ENCODE data around the gene LRRC59. TPM values are rescaled to one million over a fixed set of nuclear protein-coding genes. Genes with fewer than 3 reads are reported as not detected.
"Not testable (repeated sequence)": the region's sequence is repeated elsewhere in the genome, so short reads cannot be mapped to it uniquely, and the experiment has no call there.

The LRRC59 gene
- total and polyA plus RNA-seq, 4 experiments from 2014 or later, result 17.8 to 30.7 (median 27.1) TPM

DNA sequence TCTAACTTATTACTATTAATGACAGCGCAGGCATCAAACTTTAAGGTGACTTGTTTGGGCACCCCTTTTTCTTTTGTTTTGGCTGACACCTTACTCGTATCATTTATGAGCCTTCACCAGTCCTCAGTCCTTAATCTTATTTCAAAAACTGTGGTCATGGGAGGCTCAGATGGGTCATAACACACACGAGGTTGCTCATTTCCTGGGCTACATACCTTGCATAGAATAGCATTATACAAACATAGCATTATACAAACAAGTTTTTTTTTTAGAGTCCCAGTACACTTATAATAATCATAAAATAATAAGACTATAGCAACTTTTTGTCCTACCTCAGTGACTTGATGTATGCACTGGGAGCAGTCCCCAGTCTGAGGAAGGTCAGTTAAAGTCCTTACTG is 17.5 kb upstream of the LRRC59 start:
- Mint-ChIP-seq H3K4me1 (peaks cover 0 to 4% (median under 1%) of the 10 kb centered on the region in 4 donors), H3K27ac (no peak overlapping the region), H3K9me3 (peaks cover 0 to 6% (median 3%) of the 10 kb centered on the region in 8 donors), H3K36me3 (no peaks in the 10 kb centered on the region), H3K27me3 (peaks cover 0 to 6% of the 10 kb centered on the region in 2 donors), H3K4me3 (no peak overlapping the region)
- no peaks in the 10 kb centered on the region for H3K36me3 ChIP-seq (ENCODE audit: insufficient read depth, low read length)
- no peak overlapping the region for H3K4me3 ChIP-seq (ENCODE audit: low read length in 2 of 2)
- no peaks in the 10 kb centered on the region for H3K27me3 ChIP-seq (ENCODE audit: insufficient read depth, low read length)
- no peaks in the 10 kb centered on the region for H3K4me1 ChIP-seq (ENCODE audit: insufficient read depth, low read length)
- intact Hi-C loops (cut with micrococcal nuclease), result no loop called here
- ChIA-PET CTCF (ENCODE audit: partially characterized antibody) (interaction anchor here (1.8 kb wide), 1 partner anchor 17 kb away, joined by 7 read pairs; the partner anchor contains the start of gene LRRC59), POLR2A (ENCODE audit: partially characterized antibody) (no interaction called here)
- no peak overlapping the region for H3K27ac ChIP-seq (ENCODE audit: low read depth, low read length)
- no peak for DNase-seq
- no peaks in the 10 kb centered on the region for H3K9me3 ChIP-seq (ENCODE audit: control insufficient read depth in 1 of 2, low read length in 2 of 2)

DNA sequence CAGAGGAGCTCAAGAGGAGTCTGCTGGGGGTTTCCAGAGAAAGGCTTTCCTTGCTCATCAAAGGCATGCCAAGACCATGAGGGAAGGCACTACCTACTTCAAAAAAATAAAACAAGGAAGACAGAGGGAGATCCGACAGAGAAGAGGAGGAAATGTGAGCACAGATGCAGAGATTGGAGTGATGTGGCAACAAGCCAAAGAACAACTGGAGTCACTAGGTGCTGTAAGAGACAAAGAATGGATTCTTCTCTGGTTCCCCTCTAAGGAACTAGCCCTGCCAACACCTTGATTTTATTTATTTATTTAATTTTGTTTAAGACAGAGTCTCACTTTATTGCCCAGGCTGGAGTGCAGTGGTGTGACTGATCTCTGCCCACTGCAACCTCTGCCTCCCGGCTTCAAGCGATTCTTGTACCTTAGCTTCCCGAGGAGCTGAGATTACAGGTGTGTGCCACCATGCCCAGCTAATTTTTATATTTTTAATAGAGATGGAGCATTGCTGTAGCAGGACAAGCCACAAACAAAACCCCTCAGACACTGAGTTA is 14.9 kb upstream of the LRRC59 start:
- ChIA-PET CTCF (ENCODE audit: partially characterized antibody) (no interaction called here), POLR2A (ENCODE audit: partially characterized antibody) (no interaction called here)
- Mint-ChIP-seq H3K36me3 (no peaks in the 10 kb centered on the region), H3K27ac (peak overlapping the region in 1 of 7 donors; percentile 85), H3K9me3 (peaks cover 0 to 4% (median 0%) of the 10 kb centered on the region in 8 donors), H3K4me1 (no peaks in the 10 kb centered on the region), H3K27me3 (peaks cover 0 to 6% of the 10 kb centered on the region in 2 donors), H3K4me3 (no peak overlapping the region)
- intact Hi-C loops (cut with micrococcal nuclease), result no loop called here
- Histone ChIP-seq H3K9me3 (ENCODE audit: control insufficient read depth in 1 of 2, low read length in 2 of 2) (no peaks in the 10 kb centered on the region), H3K36me3 (ENCODE audit: insufficient read depth, low read length) (no peaks in the 10 kb centered on the region), H3K4me1 (ENCODE audit: insufficient read depth, low read length) (no peaks in the 10 kb centered on the region), H3K27ac (ENCODE audit: low read depth, low read length) (no peak overlapping the region), H3K27me3 (ENCODE audit: insufficient read depth, low read length) (no peaks in the 10 kb centered on the region), H3K4me3 (ENCODE audit: low read length in 2 of 2) (no peak overlapping the region)
- no peak for DNase-seq

DNA sequence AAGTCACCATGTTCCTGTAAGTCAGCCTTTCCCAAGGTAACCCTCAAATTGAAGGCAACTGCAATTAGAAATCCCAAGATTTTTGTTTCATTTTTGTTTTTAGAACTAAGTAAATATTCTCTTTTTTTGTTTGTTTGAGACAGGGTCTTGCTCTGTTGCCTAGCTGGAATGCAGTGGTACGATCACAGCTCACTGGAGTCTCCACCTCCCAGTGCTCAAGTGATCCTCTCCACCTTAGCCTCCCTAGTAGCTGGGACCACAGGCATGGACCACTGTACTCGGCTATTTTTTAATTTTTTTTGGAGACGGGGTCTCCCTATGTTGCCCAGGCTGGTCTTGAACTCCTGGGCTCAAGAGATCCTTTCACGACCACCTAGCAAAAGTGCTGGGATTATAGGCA is 10.6 kb upstream of the LRRC59 start:
- Histone ChIP-seq H3K4me1 (ENCODE audit: insufficient read depth, low read length) (no peaks in the 10 kb centered on the region), H3K9me3 (ENCODE audit: control insufficient read depth in 1 of 2, low read length in 2 of 2) (no peaks in the 10 kb centered on the region), H3K36me3 (ENCODE audit: insufficient read depth, low read length) (no peaks in the 10 kb centered on the region), H3K4me3 (ENCODE audit: low read length in 2 of 2) (no peak overlapping the region), H3K27ac (ENCODE audit: low read depth, low read length) (no peak overlapping the region), H3K27me3 (ENCODE audit: insufficient read depth, low read length) (no peaks in the 10 kb centered on the region)
- peaks cover 0 to 3% of the 10 kb centered on the region in 2 donors for H3K36me3 Mint-ChIP-seq
- intact Hi-C loops (cut with micrococcal nuclease), result no loop called here
- CTCF ChIA-PET (ENCODE audit: partially characterized antibody), result interaction anchor here (4.5 kb wide), 1 partner anchor 10 kb away, joined by 25 read pairs; the partner anchor contains the start of gene LRRC59
- H3K27me3 Mint-ChIP-seq, result peaks cover 13 to 14% of the 10 kb centered on the region in 2 donors
- POLR2A ChIA-PET (ENCODE audit: partially characterized antibody), result no interaction called here
- H3K4me3 Mint-ChIP-seq, result no peak overlapping the region
- no peak for DNase-seq
- peaks cover 0 to 4% (median 0%) of the 10 kb centered on the region in 8 donors for H3K9me3 Mint-ChIP-seq
- H3K27ac Mint-ChIP-seq, result no peak overlapping the region
- H3K4me1 Mint-ChIP-seq, result no peaks in the 10 kb centered on the region

DNA sequence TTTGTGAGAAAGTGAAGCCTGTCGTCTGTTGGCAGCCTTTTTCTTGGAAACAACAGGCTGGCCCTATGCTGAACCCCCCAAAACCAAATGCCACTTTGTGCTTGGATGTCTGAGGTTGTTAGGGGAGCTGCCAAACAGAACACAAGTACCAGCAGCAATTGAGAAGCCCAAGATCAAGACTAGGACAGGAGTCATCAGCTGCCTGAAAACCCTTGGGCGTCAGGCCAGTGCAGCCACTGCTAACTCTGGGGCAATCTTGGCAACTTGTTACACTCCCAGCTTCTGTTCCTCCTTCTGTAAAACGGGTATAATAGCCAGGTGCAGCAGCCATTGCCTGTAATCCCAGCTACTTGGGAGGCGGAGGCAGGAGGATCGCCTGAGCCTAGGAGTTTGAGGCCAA is 9.3 kb upstream of the LRRC59 start:
- Mint-ChIP-seq H3K9me3 (no peaks in the 10 kb centered on the region), H3K4me1 (no peaks in the 10 kb centered on the region), H3K4me3 (no peak overlapping the region), H3K27me3 (peaks cover 9 to 15% of the 10 kb centered on the region in 2 donors), H3K36me3 (peaks cover 0 to 3% of the 10 kb centered on the region in 2 donors), H3K27ac (no peak overlapping the region)
- ChIA-PET POLR2A (ENCODE audit: partially characterized antibody) (interaction anchor here (1.5 kb wide), 1 partner anchor 9 kb away, joined by 4 read pairs; the partner anchor contains the start of gene LRRC59), CTCF (ENCODE audit: partially characterized antibody) (interaction anchor here (4.5 kb wide), 1 partner anchor 9 kb away, joined by 25 read pairs; the partner anchor contains the start of gene LRRC59)
- H3K27ac ChIP-seq (ENCODE audit: low read depth, low read length), result no peak overlapping the region
- H3K4me3 ChIP-seq (ENCODE audit: low read length in 2 of 2), result no peak overlapping the region
- H3K36me3 ChIP-seq (ENCODE audit: insufficient read depth, low read length), result no peaks in the 10 kb centered on the region
- H3K9me3 ChIP-seq (ENCODE audit: control insufficient read depth in 1 of 2, low read length in 2 of 2), result no peaks in the 10 kb centered on the region
- H3K27me3 ChIP-seq (ENCODE audit: insufficient read depth, low read length), result no peaks in the 10 kb centered on the region
- intact Hi-C loops (cut with micrococcal nuclease), result no loop called here
- H3K4me1 ChIP-seq (ENCODE audit: insufficient read depth, low read length), result no peaks in the 10 kb centered on the region
- no peak for DNase-seq

DNA sequence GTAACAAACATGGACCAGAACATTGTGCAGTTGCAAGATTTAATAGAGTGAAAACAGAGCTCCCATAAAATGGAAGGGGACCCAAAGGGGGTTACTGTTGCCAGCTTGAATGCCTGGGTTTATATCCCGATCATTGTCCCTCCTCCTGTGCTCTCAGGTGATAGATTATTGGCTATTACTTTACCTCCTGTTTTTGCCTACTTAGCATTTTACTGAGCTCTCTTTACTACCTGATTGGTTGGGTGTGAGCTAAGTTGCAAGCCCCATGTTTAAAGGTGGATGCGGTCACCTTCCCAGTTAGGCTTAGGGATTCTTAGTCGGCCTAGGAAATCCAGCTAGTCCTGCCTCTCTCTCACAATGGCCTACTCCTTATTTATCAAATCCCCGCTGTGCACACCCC is 8.0 kb upstream of the LRRC59 start:
- H3K36me3 ChIP-seq (ENCODE audit: insufficient read depth, low read length); intact Hi-C loops (cut with micrococcal nuclease); H3K27ac ChIP-seq (ENCODE audit: low read depth, low read length); H3K4me1 Mint-ChIP-seq; H3K4me1 ChIP-seq (ENCODE audit: insufficient read depth, low read length); H3K9me3 ChIP-seq (ENCODE audit: control insufficient read depth in 1 of 2, low read length in 2 of 2); H3K9me3 Mint-ChIP-seq; H3K27me3 ChIP-seq (ENCODE audit: insufficient read depth, low read length); DNase-seq; H3K27ac Mint-ChIP-seq; H3K36me3 Mint-ChIP-seq; H3K4me3 Mint-ChIP-seq; H3K4me3 ChIP-seq (ENCODE audit: low read length in 2 of 2): not testable (repeated sequence)
- H3K27me3 Mint-ChIP-seq, result peaks cover 9 to 15% of the 10 kb centered on the region in 2 donors
- ChIA-PET POLR2A (ENCODE audit: partially characterized antibody) (interaction anchor here (0.6 kb wide), 1 partner anchor 20 kb away, joined by 3 read pairs; no protein-coding TSS in a partner anchor), CTCF (ENCODE audit: partially characterized antibody) (interaction anchor here (0.8 to 4.5 kb wide), 3 partner anchors 8 to 24 kb away, joined by 3 to 25 read pairs (median 3); partner anchors contain the start of gene LRRC59)

DNA sequence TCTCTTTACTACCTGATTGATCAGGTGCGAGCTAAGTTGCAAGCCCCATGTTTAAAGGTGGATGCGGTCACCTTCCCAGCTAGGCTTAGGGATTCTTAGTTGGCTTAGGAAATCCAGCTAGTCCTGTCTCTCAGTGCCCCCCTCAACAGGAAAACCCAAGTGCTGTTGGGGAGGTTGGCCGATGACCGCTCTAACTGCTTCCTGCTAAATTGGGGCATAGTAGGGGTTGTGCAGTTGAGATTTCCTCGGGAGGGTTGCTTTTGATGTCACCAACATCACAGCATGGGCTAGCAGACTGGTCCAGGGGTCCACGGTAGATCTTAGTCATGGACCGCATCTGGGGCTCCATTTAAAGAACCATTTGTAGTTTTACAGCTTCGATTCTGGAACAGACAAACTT is 2.3 kb upstream of the LRRC59 start:
- H3K27ac ChIP-seq (ENCODE audit: low read depth, low read length); H3K9me3 Mint-ChIP-seq; H3K9me3 ChIP-seq (ENCODE audit: control insufficient read depth in 1 of 2, low read length in 2 of 2); DNase-seq; H3K4me3 ChIP-seq (ENCODE audit: low read length in 2 of 2); H3K27me3 ChIP-seq (ENCODE audit: insufficient read depth, low read length); H3K36me3 ChIP-seq (ENCODE audit: insufficient read depth, low read length); H3K27me3 Mint-ChIP-seq; H3K27ac Mint-ChIP-seq; intact Hi-C loops (cut with micrococcal nuclease): not testable (repeated sequence)
- POLR2A ChIA-PET (ENCODE audit: partially characterized antibody), result interaction anchor here (3.4 kb wide), 1 partner anchor 26 kb away, joined by 44 read pairs; the partner anchor contains the start of genes EME1 and MRPL27
- H3K36me3 Mint-ChIP-seq, result peaks cover 10 to 11% of the 10 kb centered on the region in 2 donors
- peaks cover 17 to 32% (median 22%) of the 10 kb centered on the region in 4 donors for H3K4me1 Mint-ChIP-seq
- CTCF ChIA-PET (ENCODE audit: partially characterized antibody), result interaction anchor here (3.9 to 5.1 kb wide), 3 partner anchors 8 to 38 kb away, joined by 25 to 77 read pairs (median 54); no protein-coding TSS in a partner anchor
- H3K4me3 Mint-ChIP-seq, result peak overlapping the region in 1 of 8 donors; percentile 55
- peaks cover 30% of the 10 kb centered on the region for H3K4me1 ChIP-seq (ENCODE audit: insufficient read depth, low read length)

DNA sequence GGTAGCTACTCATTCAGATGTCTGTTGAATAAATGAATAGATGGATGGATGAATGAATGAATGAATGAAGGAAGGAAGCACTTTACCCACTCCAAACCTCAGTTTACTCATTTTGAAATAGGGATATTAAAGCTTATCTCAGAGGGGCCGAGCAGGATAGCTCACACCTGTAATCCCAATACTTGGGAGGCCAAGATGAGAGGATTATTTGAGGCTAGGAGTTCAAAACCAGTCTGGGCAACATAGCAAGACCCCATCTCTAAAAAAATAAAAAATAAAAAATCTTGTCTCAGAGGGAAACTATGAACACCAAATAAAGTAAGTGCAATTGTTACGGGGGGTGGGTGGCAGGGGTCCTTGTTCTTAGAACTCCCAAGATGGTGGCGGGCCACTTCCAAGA is 1.3 kb upstream of the LRRC59 start:
- H3K27ac ChIP-seq (ENCODE audit: low read depth, low read length); H3K9me3 Mint-ChIP-seq; H3K27me3 Mint-ChIP-seq; H3K9me3 ChIP-seq (ENCODE audit: control insufficient read depth in 1 of 2, low read length in 2 of 2); DNase-seq; H3K4me3 ChIP-seq (ENCODE audit: low read length in 2 of 2); H3K27me3 ChIP-seq (ENCODE audit: insufficient read depth, low read length); intact Hi-C loops (cut with micrococcal nuclease): not testable (repeated sequence)
- H3K4me3 Mint-ChIP-seq, result peak overlapping the region in 2 of 8 donors; percentile 25 to 61
- ChIA-PET POLR2A (ENCODE audit: partially characterized antibody) (interaction anchor here (0.9 to 3.4 kb wide), 4 partner anchors 25 to 468 kb away, joined by 3 to 44 read pairs (median 16); partner anchors contain the start of genes ACSF2, EME1, MRPL27 and TOB1), CTCF (ENCODE audit: partially characterized antibody) (interaction anchor here (1.4 to 5.1 kb wide), 13 partner anchors 9 to 84 kb away, joined by 3 to 77 read pairs (median 20); partner anchors contain the start of genes ACSF2, EME1, MRPL27 and RSAD1)
- Histone ChIP-seq H3K4me1 (ENCODE audit: insufficient read depth, low read length) (peaks cover 30% of the 10 kb centered on the region), H3K36me3 (ENCODE audit: insufficient read depth, low read length) (peaks cover 14% of the 10 kb centered on the region)
- peak overlapping the region in 1 of 7 donors; percentile 75 for H3K27ac Mint-ChIP-seq
- peaks cover 12 to 19% of the 10 kb centered on the region in 2 donors for H3K36me3 Mint-ChIP-seq
- peaks cover 21 to 40% (median 27%) of the 10 kb centered on the region in 4 donors for H3K4me1 Mint-ChIP-seq
